ENCODE measurements around the gene PSMC2. TPM values are rescaled to one million over a fixed set of nuclear protein-coding genes. Genes with fewer than 3 reads are reported as not detected.

PSMC2 gene
- 98.3 TPM for total RNA-seq

- peak; percentile 87 for DNase-seq
These were observed at the start of gene PSMC2 for GRCh38 chr7:103347507-103348267. PSMC2 (plus strand) TSS chr7:103347643; CDS start chr7:103347712, 69 bp downstream.

DNA sequence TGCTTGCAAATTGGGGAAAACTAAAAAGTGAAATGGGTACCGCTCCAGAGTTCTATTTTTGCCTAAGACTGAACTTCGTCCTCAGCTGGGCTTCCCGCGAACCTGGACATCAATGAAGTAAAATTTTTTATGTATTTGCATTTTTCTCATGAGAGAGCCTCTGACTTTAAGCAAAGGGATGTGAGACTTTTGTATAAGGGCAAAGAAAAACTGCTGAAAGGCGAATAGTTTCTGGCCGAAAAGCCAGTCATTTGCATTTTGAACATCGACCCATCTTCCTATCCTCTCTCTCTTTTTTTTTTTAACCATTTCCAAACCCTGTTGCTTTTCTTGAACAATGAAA is 49.6 kb upstream of the PSMC2 start:
- DNase-seq, result no peak

DNA sequence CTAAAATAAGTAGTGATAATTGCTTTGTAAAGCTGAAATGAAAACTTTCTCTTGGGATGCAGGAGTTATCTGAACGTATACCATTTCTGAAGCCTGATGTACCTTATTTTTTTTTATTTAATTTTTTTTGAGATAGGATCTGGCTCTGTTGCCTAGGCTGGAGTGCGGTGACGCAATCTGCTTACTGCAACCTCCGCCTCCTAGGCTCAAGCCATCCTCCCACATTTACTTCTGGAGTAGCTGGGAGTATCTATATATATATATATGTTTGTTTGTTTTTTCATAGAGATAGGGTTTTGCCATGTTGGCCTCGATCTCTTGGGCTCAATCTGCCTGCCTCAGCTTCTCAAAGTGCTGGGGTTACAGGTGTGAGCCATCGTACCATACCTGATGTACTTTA is 47.8 kb upstream of the PSMC2 start:
- DNase-seq, result no peak

DNA sequence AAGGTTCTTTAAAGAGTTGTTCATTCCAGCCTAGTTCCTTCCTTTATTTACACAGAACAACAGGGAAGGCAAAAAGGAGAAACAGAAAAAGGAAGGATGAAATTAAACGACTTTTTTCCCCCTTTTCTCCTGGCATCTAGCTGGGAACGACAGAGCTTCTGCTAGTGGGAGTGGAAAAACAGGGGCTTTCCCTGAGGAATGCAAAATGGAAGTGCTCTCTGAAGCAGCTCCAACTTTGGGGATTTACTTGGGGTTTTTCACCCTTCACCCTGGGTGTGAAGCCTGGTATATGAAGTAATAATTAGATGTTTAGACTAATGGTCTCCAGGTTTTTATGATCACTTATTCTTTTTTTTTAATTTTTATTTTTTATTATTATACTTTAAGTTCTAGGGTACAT is 46.0 kb upstream of the PSMC2 start:
- DNase-seq, result no peak

DNA sequence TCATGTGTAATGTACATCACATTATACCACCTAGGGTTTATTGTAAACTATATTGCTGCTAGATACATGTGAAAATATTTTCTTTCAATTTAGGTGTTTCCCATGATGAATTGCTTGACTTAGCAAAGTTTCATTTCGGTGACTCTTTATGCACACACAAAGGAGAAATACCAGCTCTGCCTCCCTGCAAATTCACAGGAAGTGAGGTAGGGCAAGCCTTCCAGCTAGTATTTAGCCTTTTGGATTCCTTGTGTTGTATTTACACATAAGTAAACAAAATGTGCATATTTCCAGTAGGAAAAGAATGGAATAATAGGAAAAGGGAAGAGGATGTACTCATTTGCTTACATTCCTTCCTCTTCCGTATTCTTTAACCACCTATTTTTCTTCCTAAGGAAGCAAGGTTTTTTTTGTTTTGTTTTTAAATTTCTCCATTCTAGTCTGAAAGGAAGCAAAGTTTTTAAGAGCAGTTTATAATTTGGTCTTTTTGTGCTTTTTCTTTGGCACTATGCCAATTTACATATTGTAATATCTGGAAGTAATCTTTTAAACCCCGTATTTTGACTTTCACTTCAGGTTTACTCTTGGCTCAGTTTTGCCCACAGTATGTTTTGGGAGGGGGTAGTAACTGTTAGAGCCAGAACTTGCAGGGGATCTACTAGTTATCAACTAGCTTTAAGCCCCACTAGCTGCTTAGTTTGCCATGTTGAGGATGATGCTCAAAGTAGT is 39.8 kb upstream of the PSMC2 start:
- no peak for DNase-seq

DNA sequence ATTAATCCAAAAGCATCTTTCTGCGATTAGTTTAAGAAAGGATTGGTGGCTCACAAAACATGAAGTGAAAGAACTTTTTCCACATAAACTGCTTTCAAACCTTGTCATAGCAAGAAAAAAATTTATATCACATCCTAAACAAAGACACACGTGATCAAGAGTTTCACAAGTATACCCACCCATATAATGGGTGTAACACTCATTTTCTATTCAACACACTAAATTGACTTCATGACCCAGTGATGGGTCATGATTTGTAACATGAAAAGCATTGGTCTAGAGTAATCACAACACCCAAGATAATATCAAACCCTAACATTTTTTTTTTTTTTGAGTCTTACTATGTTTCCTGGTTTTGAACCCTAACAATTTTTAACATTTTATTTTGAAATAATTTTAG is 32.6 kb upstream of the PSMC2 start:
- no peak for DNase-seq

DNA sequence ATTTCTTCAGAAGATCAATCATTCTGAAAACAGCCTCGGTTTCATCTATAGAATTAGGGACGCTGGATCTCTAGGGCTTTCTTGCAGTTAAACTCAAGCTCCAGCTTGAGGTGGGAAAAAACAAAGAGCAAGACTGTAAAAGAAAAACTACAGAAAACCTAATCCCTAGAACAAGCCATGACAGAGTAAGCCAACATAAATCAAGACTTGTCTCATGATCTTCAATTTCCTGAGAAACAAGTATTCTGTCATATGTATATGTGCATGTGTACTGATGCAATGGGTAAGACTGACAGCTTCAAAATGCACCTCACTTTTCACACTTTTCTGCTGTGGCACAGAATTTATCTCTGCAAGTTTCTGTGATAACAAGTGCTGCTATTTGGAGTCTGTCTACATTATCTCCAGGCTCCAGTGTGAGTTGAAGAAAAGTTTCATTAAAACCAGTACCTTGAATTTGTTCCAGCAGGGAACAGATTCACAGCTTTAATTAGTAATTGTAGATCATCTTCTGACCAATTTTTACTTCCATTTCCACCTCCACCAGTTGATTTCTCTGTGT is 31.0 kb upstream of the PSMC2 start:
- no peak for DNase-seq

DNA sequence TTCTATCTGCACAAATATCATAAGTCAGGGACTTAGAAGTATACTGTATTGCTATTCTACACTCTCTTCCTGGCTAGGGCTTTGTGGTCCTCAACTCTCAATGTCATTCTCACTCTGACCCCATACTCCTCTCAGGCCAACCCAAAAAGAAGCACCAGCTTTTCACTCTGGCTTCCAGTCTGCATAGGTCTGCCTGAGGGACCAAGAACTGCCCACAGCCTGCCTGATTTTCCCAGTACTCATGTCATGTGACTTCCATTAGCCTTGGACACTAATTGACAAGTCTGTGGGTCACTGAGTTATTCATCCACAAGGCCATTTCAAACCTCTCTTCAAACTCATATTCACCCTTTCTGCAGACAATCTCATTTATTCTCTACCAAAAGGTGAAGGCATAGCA is 30.4 kb upstream of the PSMC2 start:
- DNase-seq, result no peak

DNA sequence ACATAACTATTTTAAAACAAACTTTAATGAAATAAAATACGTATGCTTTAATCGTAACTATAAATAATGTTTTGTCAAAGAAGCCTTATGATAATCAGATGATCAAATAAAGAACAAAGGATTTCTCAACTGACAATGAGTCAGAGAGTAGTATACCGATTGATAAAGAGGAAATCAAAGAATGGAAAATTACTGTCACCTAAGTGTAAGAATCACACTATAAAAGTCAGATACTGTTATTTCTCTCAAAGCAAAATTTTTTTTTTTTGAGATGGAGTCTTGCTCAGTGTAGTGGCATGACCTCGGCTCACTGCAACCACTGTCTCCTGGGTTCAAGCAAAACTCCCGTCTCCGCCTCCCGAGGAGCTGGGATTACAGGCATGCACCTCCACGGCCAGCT is 21.7 kb upstream of the PSMC2 start:
- DNase-seq, result no peak

GRCh38 chr7:103336761-103337160 is 10.7 kb upstream of the PSMC2 start:
- DNase-seq, result no peak

DNA sequence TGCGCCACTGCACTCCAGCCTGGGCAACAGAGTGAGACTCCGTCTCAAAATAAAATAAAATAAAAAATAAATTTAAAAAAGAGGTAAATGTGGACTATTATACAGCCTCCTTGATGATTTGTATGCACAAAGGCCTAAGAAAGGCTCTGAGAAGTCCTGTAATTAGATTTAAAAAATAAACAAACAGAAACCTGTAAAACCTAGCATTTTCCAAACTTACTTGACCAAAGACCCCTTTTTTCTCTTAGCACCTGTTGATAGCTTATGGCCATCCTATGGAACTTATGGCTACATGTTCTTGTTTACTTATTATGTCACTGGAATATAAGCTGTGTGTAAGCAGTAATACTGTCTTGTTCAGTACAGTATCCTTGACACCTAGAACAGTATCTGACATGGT is 8.6 kb upstream of the PSMC2 start:
- no peak for DNase-seq

- DNase-seq, result no peak
These were observed 6.0 kb upstream of the PSMC2 start for GRCh38 chr7:103341466-103341865.

GRCh38 chr7:103343332-103343731 is 4.1 kb upstream of the PSMC2 start:
- no peak for DNase-seq

DNA sequence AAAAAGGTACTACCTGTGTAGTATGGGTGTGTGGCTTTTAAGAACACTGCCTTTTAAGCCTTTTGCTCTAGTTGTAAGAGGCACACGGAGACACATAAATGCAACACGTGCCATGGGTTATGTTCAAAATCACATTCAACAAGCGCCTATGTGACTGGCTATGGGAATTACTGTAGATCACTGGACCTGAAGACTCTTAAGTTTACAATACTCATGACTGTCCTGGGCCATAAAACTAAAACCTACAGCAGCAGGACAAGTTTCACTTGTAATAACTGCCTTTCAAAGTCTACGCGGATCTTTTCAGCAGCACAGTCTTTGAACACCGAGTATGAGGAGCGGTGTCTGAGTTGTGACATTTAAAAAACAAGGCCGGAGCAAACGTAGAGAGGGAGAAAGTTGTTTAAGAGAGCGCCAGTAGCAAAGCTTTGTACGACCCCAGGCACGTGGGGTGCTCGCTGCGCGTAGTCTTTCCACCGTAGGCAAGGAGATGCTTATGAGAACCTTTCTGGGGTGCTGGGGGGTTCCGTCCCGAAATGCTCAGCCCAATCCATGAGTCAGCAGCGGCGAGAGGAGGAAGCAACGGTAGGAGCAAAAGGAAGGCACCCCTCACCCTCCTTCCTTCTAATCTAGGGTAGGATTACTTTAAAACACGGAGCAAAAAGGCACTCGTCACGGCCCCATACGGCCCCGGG is 3.5 kb upstream of the PSMC2 start:
- DNase-seq, result peak; percentile 21

GRCh38 chr7:103344453-103345149 is 2.8 kb upstream of the PSMC2 start, which contains the start of gene DNAJC2:
DNAJC2 (minus strand) TSS chr7:103344767; CDS start chr7:103344622, 145 bp downstream.
- DNase-seq, result peak; percentile 90

DNA sequence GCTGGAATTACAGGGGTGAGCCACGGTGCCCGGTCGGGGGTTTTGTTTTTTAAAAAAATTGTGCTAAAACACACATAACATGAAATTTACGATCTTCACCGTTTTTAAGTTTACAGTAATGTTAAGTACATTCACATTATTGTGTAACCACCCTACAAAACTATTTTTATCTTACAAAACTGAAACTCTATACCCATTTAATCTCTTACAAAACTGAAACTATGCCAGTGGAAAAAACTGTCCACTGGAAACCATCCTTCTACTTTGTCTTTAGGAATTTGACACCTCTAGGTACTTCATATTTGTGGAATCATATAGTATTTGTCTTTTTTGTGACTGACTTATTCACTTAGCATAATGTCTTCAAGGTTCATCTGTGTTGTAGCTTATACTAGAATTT is 1.0 kb upstream of the PSMC2 start:
- DNase-seq, result no peak

DNA sequence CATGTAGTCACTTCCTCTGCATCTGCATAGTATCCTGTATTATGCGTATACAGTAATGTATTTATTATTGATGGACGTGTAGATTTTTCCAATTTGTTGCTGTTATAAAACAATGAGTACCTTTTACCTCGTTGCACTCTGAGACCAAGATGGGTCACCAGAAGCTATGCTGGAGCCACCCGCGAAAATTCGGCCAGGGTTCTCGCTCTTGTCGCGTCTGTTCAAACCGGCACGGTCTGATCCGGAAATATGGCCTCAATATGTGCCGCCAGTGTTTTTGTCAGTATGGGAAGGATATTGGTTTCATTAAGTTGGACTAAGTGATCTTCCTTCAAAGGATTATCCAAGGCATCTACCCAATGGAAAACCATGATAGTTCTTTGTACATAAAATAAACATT is 1.0 kb downstream of the PSMC2 start:
- DNase-seq, result no peak

- DNase-seq, result no peak
These were observed 1.5 kb downstream of the PSMC2 start for GRCh38 chr7:103348959-103349358.

DNA sequence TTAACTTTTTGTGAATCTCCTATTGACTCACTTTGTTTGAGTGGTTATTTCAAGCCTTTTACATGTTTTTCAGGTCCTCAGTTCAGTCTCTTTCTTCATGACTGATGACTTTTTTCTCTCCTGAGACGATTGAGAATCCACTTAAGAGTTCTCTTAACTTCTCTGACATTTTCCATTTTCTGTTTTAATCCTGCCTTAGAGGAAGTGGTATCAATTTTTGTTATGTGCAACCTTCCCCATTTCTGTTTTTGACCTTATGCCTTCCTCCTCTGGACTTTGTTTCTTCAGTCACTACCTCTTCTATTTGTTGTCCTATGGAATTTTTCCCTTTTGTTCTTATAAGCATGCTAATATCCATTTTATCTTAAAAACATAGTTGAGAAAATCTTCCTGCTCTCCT is 2.4 kb downstream of the PSMC2 start:
- DNase-seq, result no peak

DNA sequence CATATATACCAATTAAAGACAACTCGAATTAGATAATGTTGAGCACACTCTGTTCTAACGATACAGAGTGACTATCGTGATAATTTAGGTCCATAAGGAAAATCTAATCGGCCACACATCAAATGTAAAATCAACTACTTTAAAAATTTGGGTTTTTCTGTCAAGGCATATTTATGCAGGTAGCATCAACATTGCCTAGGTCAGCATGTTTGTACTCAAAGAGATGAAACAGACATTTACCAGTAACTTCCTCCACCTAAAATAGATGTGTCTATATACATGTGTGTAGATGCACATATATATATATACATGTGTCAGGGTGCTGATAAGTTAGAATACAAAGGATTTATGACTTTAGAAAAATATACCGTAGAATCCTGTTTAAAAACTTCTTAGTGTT is 22.0 kb downstream of the PSMC2 start:
- DNase-seq, result no peak

DNA sequence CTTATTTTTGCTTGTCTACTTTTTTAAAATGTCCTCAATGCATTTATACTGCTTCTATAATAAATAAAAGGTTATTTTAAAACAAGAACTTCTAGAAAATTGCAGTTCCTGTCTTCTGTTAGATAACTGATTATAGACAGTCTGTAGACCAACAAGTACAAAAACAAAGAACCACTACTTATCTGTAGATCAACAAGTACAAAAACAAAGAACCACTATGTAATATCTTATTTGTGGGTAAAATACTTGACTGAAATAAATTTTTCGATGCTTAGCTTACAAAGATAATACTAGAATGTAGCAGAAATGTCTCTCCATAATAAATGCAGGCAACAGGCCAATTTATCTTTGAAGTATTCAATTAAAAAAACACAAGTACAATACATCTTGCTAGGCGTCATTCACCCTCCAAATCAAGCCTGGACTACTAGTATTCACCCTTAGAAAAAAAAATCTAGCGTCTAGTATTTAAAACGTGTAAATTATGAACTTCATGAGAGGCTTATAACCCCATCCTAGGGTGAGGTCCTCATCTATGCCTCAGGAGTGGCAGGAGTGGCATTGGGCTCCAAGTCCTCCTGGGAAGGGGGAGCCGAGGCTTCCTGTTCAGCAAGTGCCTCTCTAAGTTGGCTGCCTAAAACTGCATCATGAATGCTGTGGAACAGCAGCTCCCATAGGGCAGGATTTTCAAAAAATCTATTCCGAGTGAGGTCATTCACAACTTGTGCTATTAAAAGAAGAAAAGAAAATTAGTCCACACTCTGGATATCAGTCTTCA is 26.6 kb downstream of the PSMC2 start:
- no peak for DNase-seq
